GM19395 (cell line): ENCODE data around the gene CLIC4.
"Not testable (repeated sequence)": the region's sequence is repeated elsewhere in the genome, so short reads cannot be mapped to it uniquely, and the experiment has no call there.

Experiments
- ATAC-seq: cut with Tn5 transposase; IDR thresholded peaks from one replicate; pipeline ENCODE4 v1.9.1; 2021; ENCODE audit warnings: mild to moderate bottlenecking, moderate library complexity; ENCODE audit not compliant: unreplicated experiment

The CLIC4 gene

DNA sequence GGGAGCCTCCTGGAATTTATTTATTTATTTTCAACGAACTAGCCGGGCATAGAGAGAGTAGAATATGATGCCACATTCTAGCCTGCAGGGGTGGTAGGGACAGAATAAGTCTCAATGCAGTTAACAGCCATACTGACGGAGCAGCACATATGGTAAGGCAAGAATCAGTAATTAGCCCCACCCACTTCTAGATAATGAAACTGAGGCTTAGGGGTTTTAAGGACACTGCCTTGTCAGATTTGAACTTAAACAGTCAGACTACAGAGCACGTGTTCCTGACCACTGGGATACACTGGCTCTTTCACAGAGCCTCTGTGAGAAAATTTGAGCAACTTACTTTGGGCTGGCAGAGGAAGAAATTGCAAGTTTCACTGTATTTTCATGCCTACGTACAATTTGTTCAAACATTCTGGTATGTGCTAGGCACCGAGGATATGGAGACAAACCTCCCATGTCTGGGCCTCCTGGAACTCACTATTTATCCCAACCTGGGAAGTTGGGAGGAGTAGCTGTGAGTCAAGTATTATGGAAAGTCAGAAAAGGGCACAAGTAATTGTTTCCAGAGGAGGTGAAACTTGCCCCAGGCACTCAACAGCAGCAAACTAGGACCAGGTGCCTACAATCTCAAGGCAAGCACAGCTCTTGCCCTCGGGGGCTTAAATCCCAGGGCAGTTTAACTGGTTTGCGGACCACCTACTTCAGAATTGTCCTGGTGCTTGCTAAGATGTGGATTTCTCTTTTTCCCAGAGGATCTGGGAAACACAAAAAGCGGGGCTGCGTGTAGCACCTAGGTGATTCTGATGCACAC is 1.6 kb upstream of the CLIC4 start:
- peak; percentile 24 for ATAC-seq

GRCh38 chr1:24745711-24746413 is 615 bp downstream of the CLIC4 start:
- ATAC-seq: peak; percentile 1

GRCh38 chr1:24748191-24749121 is 3.2 kb downstream of the CLIC4 start:
- no peak for ATAC-seq

GRCh38 chr1:24749252-24749651 is 4.0 kb downstream of the CLIC4 start:
- no peak for ATAC-seq

- no peak for ATAC-seq
Observed at GRCh38 chr1:24749886-24750285, 4.6 kb downstream of the CLIC4 start.

GRCh38 chr1:24751833-24752232 is 6.6 kb downstream of the CLIC4 start:
- ATAC-seq: no peak

DNA sequence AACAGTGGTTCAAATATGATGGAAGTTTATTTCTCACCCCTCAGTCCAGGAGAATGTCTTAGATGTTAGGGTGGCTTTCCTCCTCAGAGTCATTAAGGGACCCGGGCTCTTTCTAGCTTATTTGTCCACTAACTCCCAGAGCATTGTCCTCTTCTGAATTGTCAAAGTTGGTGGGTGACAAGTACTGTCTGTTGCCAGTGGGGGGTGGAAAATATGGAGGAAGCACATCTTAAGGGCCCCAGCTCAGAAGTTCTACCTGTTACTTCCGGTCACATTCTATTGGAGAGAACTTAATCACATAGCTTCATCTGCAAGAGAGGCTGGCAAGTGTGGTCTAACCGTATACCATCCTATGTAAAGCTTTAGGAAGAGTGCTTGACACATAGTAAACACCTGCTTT is 7.1 kb downstream of the CLIC4 start:
- ATAC-seq: no peak

DNA sequence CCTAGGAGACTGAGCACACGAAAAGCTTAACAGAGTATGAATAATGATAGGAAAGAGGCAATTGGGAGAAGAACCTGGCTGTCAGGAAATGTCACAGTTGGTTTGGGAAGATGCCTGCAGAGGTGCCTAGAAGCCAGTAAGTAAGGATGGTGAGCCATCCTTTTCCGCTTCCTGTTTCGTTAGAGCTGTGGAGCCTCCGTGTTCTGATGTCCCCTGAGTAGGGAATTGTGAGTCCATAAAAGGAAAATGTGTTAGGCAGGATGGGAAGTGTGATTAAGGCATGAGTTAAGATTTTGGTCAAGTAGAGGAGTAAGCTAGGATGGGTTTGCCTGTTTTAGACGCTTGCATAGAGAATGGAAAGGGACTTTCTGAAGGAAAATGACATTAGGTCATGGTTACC is 9.0 kb downstream of the CLIC4 start:
- no peak for ATAC-seq

DNA sequence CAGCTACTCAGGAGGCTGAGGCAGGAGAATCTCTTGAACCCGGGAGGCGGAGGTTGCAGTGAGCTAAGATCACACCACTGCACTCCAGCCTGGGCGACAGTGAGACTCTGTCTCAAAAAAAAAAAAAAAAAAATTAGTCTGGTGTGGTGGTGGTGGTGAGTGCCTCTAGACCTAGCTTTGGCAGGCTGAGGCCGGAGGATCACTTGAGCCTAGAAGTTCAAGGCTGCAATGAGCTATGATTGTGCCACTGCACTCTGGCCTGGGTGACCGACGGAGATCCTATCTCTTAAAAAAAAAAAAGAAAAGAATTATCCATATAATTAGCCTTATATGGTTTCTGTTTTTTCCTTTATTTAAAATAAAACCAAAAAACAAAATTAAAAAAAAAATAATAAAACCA is 10.1 kb downstream of the CLIC4 start:
- not testable (repeated sequence) for ATAC-seq

GRCh38 chr1:24756395-24756794 is 11.1 kb downstream of the CLIC4 start:
- no peak for ATAC-seq

DNA sequence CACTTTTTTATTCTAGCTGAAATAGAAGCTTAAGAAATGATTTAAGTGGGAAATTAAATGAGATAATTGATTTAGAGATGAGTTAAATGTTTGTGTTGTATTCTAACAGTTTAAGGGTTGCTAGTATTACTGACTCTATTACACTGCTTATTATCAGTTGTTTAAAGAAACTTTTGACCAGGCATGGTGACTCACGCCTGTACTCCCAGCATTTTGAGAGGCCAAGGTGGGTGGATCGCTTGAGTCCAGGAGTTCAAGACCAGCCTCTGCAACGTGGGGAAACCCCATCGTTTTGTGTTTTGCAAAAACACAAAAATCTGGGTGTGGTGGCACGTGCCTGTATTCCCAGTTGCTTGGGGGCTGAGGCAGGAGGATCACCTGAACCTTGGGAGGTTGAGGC is 14.2 kb downstream of the CLIC4 start:
- no peak for ATAC-seq

GRCh38 chr1:24761582-24761981 is 16.3 kb downstream of the CLIC4 start:
- ATAC-seq: no peak

- ATAC-seq: no peak
Observed at GRCh38 chr1:24762133-24762676, 17.0 kb downstream of the CLIC4 start.

- ATAC-seq: no peak
Observed at GRCh38 chr1:24763671-24764070, 18.4 kb downstream of the CLIC4 start.

GRCh38 chr1:24764439-24764838 is 19.2 kb downstream of the CLIC4 start:
- ATAC-seq: no peak

DNA sequence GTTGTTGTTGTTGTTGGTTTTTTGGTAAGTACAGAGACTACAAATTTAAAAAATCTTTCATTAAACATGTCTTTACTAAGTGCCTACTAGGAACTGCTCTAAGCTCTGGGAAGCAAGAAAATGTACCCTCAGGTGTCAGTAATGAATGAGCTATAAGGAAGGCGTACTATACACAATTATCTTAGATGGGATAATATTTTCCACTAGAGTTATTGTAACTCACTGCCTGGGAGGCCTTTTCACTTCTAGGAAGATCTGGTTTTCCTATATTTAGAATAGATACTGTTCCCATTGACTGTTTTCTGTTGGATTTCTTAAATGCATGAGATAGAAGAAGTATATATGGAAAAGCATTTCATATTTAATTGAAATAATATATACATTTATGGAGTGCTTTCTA is 19.6 kb downstream of the CLIC4 start:
- ATAC-seq: no peak

DNA sequence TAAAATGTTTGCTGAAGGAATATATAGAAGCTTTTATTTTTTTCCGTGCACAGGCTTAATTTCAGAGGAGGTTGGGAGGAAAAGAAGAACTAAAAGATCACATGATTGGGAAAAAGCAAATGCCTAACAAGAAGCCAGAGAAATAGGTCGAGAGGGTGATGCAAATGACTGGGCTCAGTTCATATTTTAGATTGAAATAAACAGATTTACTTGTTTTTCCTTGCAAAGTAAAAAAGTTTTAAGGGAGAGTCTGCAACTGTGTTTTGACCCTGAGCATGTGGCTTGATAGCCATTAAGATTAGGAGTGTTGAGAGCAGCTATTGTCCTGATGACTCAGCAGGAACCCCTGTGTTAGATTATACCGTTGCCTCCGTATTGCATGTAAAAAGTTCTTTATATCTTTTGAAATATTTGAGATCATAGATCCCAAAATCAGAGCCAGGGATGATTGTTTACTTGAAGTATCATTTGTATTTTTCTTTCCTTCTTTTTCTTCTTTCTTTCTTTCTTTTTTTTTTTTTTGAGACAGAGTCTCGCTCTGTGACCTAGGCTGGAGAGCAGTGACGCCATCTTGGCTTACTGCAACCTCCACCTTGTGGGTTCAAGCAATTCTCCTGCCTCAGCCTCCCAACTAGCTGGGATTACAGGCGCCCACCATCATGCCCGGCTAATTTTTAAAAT is 20.2 kb downstream of the CLIC4 start:
- ATAC-seq: no peak

DNA sequence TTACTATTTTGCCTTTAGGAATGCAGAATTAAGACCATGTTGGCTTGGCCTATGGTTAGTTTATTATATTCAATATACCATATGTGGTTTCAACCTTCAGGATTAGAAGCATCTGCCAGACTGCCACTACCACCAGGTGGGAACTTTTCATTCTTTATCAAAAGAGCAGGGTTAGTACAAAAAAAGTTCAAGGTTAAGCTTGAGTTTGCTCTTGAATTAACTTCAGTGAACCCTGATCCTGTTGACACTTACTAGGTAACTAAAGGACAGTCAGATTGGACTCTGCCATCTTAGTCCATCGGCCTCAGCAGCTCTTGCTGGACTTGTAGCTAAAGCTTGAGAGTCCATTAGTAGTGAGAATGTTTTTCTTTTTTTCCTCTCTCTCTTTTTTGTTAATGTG is 22.1 kb downstream of the CLIC4 start:
- ATAC-seq: no peak

- ATAC-seq: no peak
Observed at GRCh38 chr1:24768873-24769605, 23.8 kb downstream of the CLIC4 start.
